UCSD-AML1 (cell line): ENCODE data around the gene EPS8.

Source experiments
- DNase-seq: peaks from one replicate; lab custom pipeline; 2025; ENCODE audit not compliant: unreplicated experiment; lab: John Stamatoyannopoulos, UW

EPS8 gene

DNA sequence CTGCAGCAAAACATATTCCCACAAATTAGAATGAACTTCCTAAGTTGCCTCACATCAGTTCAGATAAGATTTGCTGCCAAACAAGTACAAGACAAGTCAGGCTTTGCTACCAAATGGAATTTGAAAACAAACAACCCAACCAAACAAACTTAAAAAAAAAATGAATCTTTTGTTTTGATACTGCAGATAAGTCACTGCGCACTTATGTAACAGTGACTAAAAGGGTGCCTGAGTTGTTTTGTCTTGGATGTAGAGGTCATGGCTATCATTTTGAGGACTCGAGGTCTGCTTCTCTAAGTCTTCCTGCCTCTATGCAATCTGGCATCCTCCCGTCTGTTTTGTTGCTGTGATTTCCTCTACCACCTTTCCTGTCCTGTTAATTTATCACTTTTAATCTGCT lies 11.1 kb upstream of the EPS8 start:
- DNase-seq = no peak

GRCh38 chr12:15797818-15798217 lies 8.6 kb upstream of the EPS8 start:
- no peak for DNase-seq

- no peak for DNase-seq
Measured at GRCh38 chr12:15796493-15797141, 7.4 kb upstream of the EPS8 start.

- DNase-seq = no peak
Measured at GRCh38 chr12:15794836-15795235, 5.6 kb upstream of the EPS8 start.

- DNase-seq = no peak
Measured at GRCh38 chr12:15794196-15794595, 5.0 kb upstream of the EPS8 start.

GRCh38 chr12:15788233-15789219 lies 662 bp downstream of the EPS8 start:
- peak; percentile 12 for DNase-seq

DNA sequence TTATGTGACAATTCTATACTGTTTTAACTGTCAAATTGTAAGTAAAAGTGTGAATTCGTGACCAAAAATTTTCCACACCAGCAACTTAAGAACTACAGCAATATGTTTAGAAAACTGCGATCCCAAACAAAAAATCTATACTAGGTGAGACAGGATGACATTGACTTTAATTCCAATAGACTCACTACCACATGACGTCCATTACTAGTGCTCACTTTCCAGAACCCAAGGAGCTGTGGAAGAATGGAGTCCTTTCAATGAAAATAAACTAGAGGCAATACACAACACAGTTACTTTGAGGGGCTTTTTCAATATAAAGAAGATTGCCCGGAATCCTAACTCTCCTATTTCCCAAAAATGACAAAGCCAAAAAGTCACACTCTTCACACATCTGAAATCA lies 1.4 kb downstream of the EPS8 start:
- no peak for DNase-seq

DNA sequence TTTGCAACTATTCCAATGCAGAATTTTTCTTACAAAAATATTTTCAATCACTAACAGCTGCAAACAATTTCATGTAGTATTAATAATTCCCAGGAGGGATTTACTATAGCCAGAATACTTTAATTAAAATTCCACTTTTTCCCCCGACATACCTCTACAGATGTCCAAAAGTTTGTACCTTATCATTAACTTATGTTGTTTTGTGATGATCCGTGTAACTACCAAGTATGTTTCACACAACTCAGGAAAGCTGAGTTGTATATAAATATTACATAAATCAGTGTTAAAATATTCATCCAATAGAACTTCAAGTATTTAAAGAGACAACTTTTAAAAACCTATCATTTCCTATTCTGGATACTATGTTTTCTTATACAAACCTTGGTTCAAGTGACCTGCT lies 2.4 kb downstream of the EPS8 start:
- no peak for DNase-seq

DNA sequence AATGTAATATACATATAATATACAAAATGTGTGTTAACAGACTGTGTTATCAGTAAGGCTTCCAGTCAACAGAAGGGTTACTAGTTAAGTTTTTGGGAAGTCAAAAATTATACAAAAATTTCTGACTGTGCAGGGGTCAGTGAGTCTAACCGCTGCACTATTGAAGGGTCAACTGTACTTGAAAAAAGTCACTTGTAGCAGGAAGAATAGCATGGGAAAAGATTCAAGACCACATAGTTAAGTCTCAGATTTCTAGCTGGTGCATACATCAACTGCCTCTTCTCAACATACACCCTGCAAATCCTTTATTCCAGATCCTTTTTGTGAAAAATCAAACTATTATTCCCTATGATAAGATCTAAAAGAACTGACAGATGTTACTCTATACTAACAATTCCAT lies 5.9 kb downstream of the EPS8 start:
- no peak for DNase-seq

GRCh38 chr12:15782667-15783066 lies 6.5 kb downstream of the EPS8 start:
- DNase-seq = no peak

- no peak for DNase-seq
Measured at GRCh38 chr12:15779925-15780324, 9.3 kb downstream of the EPS8 start.

DNA sequence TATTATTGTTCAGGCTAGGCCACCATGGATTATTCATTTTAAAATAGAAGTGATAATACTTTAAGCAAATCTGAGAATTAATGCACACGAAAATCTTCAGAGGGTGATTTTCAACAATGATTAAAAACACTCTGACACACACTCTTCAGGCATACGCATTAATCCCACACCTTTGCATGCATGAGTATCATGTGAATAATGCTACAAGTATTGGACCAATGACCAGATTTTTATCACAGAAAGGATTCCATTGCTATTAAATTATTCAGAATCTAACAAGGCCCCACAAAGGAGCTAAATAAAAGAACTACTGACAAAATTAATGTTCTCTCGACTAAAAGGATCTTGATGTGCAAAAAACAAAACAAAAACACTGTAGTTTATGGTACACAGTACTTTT lies 11.1 kb downstream of the EPS8 start:
- DNase-seq = no peak

DNA sequence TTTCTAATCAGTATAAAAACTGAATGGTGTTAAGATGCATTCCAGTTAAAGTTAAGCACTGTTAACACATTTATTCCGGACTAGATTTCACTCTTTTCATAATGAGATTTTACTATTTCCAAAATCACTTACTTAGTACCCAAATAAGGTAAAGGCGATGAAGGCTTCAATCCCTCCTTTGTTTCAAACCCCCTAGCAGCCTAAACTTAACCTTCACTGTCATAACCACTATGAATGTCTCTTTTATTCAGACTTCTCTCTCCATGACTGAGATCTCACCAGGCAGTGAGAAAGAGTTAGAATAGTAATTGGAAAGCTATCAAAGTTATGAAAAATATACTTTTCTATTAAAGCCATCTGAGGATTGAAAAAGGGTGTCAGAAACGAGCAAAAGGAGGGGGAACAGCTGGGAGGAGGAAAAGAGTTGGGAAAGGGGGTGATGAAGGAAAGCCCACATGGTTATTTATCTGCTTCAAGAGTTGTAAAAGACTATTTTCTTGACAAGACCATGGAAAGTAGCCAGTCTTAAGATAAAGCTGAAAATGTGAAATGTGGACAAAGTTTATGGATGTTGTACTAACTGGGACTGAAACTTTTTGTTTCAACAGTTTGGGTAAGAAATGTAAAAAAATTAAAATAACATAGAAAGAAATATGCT lies 11.7 kb downstream of the EPS8 start:
- no peak for DNase-seq

- DNase-seq = no peak
Measured at GRCh38 chr12:15776532-15776931, 12.7 kb downstream of the EPS8 start.

DNA sequence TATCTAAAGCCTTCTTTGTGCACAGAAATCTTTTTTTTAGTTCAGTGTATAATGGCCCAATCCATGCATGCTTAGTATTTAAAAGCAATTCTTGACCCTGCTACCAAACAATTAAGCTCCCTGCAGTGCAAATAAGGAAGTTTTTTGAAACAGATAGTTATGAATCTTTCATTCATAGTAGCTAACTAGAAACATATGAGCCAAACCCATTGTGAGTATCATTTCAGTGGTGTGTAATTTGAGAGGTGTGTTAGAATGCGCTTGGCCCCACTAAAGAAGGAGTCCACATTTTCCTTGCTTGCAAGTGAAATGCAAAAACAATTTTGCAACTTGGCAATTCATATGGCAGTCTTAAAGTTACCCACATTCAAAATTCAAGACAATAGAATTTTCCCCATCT lies 14.4 kb downstream of the EPS8 start:
- no peak for DNase-seq

DNA sequence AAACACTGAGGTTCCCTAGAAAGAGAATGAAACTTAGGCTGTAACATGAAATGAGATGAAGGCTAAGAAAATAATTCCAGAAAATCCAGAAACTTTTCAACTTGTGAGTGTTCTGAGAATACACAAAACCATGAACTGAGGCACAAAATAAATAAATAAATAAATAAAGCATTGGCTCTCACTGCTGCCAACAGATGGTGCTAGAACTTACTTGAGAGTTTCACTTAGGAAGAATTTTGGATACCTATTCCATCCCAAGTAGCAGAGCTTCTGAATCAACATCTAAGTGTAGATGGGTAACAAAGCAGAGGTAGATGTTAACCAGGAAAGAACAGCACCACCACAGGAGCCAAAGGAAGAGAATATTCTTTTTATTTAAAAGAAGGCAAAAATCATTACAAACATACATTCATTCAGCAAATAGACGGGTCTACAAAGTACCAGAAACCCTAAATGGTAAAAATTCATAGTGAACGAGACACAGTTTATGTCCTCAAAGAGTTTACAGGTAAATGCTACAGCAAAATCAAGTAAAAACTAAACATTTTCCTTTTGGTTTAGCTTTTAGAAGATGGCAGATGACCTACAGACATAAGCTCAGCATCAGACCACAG lies 16.7 kb downstream of the EPS8 start:
- no peak for DNase-seq

GRCh38 chr12:15770581-15770980 lies 18.6 kb downstream of the EPS8 start:
- DNase-seq = no peak

DNA sequence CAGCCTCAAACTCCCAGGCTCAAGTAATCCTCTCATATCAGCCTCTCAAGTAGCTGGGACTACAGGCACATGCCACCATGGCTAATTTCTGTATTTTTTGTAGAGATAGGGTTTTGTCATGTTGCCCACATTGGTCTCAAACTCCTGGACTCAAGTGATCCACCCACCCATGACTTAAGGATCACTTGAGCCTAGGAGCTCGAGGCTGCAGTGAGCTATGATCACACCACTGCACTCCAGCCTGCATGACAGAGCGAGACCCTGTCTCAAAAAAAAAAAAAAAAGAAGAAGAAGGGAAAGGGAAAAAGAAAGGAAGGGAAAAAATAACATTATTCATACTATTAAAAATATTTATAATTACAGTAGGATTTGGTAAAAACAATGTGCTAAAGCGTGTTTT lies 19.2 kb downstream of the EPS8 start:
- no peak for DNase-seq

- no peak for DNase-seq
Measured at GRCh38 chr12:15769586-15769985, 19.6 kb downstream of the EPS8 start.

- DNase-seq = no peak
Measured at GRCh38 chr12:15767301-15767700, 21.9 kb downstream of the EPS8 start.

DNA sequence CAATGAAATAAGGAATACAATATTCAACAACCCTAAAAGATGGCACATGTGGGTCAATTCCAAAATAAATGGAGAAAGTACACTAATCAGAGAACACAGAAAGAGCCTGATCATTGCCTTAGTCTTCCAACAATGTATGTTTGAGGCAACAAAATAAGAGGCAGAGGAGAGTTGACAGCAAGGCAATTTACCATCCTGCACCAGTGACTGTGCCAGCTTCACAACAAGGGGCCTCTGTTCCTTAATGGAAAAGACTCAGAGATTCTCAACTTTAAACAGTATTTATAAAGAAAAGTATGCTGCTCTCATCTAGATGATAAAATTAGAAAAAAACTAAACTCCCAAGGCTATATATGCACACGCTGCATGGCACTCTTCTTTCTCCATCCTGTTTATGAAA lies 25.9 kb downstream of the EPS8 start:
- DNase-seq = no peak
